ENCODE results near the gene C2.

GRCh38 chr6:31952890-31953289, 25.4 kb downstream of the C2 start:
- TF ChIP-seq CTCF (IDR thresholded peaks at IDR 0.05) (no peak), POLR2A (IDR thresholded peaks at IDR 0.05) (no peak)
